GM23338 (cell line): Measurements from ENCODE around the gene RAD51AP2.

Experiments
- CREB1 ChIP-seq: fragments of 250-450 bp; sonication (Bioruptor Pico); IDR thresholded peaks from 2 replicates; pipeline ENCODE4 v1.5.0; 2020; ENCODE audit warnings: low read depth, mild to moderate bottlenecking, moderate library complexity
- CTCF ChIP-seq, 2 experiments: fragments of 200-600 bp in 1 of 2; sonication (generic) in 1 of 2; conservative IDR thresholded peaks; 2 replicates each; pipeline versions ENCODE4 v1.5.1 to v1.6.1; 2016 to 2017; ENCODE audit warnings: antibody characterized with exemption in 2 of 2, low read depth in 2 of 2, mild to moderate bottlenecking in 2 of 2, moderate library complexity in 1 of 2
- ETS1 ChIP-seq: IDR thresholded peaks from 2 replicates; pipeline ENCODE4 v1.6.1; 2016; ENCODE audit warnings: antibody characterized with exemption
- EZH2 ChIP-seq: fragments of 200-600 bp; sonication (generic); IDR thresholded peaks from one replicate; pipeline ENCODE4 v1.8.0; 2017; ENCODE audit warnings: antibody characterized with exemption, mild to moderate bottlenecking, low read depth; ENCODE audit not compliant: unreplicated experiment
- EZH2phosphoT487 ChIP-seq: fragments of 200-600 bp; sonication (generic); IDR thresholded peaks from one replicate; pipeline ENCODE4 v1.8.1; 2018; ENCODE audit warnings: antibody characterized with exemption; ENCODE audit not compliant: unreplicated experiment
- JUNB ChIP-seq: IDR thresholded peaks from one replicate; pipeline ENCODE4 v1.6.1; 2016; ENCODE audit warnings: antibody characterized with exemption; ENCODE audit not compliant: unreplicated experiment
- NANOG ChIP-seq: IDR thresholded peaks from 2 replicates; pipeline ENCODE4 v1.6.1; 2016; ENCODE audit warnings: antibody characterized with exemption, borderline replicate concordance
- POLR2AphosphoS5 ChIP-seq: IDR thresholded peaks from 2 replicates; pipeline ENCODE4 v1.6.1; 2016; ENCODE audit warnings: antibody characterized with exemption, low read depth
- REST ChIP-seq: IDR thresholded peaks from one replicate; pipeline ENCODE4 v1.6.1; 2018; ENCODE audit warnings: antibody characterized with exemption; ENCODE audit not compliant: unreplicated experiment
- STAT1 ChIP-seq: IDR thresholded peaks from one replicate; pipeline ENCODE4 v1.6.1; 2016; ENCODE audit warnings: antibody characterized with exemption; ENCODE audit not compliant: unreplicated experiment
- ZNF114 ChIP-seq: fragments of 250-450 bp; sonication (Bioruptor Pico); IDR thresholded peaks from 2 replicates; pipeline ENCODE4 v1.5.0; 2020; ENCODE audit warnings: mild to moderate bottlenecking, moderate library complexity
- ZNF331 ChIP-seq: fragments of 250-450 bp; sonication (Bioruptor Pico); IDR thresholded peaks from 2 replicates; pipeline ENCODE4 v1.5.0; 2020; ENCODE audit warnings: low read depth, mild to moderate bottlenecking, moderate library complexity

- TF ChIP-seq CTCF (conservative IDR thresholded peaks at IDR 0.05; ENCODE audit: low read depth in 2 of 2) (no peak), JUNB (no peak), ETS1 (no peak), CREB1 (CRISPR knock-in tag) (no peak), REST (no peak), POLR2AphosphoS5 (no peak), EZH2 (no peak), NANOG (no peak), EZH2phosphoT487 (no peak), ZNF114 (no peak), ZNF331 (no peak), STAT1 (no peak)
Measured at GRCh38 chr2:17495590-17495989, 22.6 kb downstream of the RAD51AP2 start.
